NT2/D1 (cell line): ENCODE data around the gene ZMIZ2.

Source experiments
- YY1 ChIP-seq: IDR thresholded peaks from 2 replicates; pipeline ENCODE4 v1.6.1; 2011; ENCODE audit not compliant: insufficient read length, insufficient read depth
- ZNF274 ChIP-seq: IDR thresholded peaks from 2 replicates; pipeline ENCODE4 v1.6.1; 2011; ENCODE audit warnings: mild to moderate bottlenecking, low read depth, low read length

- no peak for TF ChIP-seq YY1
- TF ChIP-seq ZNF274, result no peak
Measured at GRCh38 chr7:44784364-44784763, 35.7 kb downstream of the ZMIZ2 start.
